Medulla oblongata (tissue), 1 donor: ENCODE results near the gene DNAJA4.

Experiments
- DNase-seq: peaks from one replicate; pipeline ENCODE4 v3.0.0-alpha.2; 2015; ENCODE audit errors: extremely low spot score

DNAJA4 gene

DNA sequence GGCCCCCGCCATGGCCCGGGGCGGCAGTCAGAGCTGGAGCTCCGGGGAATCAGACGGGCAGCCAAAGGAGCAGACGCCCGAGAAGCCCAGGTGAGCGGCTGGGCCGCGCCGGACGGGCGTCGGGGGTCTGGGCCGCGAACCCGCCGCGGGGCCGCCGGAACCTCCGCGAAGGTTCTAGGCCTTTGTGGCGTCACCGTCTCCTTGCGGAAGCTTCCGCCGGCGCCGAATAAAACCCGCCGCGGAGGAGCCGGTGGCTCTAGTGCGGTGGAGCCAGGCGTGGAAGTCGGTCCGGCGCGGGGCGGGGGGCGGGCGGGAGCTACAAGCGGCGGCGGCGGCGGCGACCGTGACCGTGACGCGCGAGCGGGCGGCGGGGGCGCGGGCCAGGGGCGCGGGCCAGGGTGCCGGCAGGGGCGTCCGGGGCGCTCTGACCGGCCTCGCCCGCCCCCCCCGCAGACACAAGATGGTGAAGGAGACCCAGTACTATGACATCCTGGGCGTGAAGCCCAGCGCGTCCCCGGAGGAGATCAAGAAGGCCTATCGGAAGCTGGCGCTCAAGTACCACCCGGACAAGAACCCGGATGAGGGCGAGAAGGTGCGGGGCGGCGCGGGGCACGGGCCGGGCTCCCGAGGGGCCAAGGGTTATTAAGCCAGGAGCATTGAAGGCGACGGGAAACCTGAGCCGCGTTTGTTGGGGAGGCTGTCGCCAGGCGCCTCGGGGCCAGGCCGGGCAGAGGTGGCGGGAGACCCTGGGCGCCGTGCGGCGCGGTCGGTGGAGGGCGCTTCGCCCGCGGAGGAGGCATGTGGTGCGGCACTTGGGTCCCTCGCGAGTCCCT lies at the start of gene DNAJA4:
DNAJA4 (plus strand) TSS at position 259 of the 833 bp plus-strand sequence; CDS start at position 461, 202 bp downstream.
- peak; percentile 56 for DNase-seq

DNA sequence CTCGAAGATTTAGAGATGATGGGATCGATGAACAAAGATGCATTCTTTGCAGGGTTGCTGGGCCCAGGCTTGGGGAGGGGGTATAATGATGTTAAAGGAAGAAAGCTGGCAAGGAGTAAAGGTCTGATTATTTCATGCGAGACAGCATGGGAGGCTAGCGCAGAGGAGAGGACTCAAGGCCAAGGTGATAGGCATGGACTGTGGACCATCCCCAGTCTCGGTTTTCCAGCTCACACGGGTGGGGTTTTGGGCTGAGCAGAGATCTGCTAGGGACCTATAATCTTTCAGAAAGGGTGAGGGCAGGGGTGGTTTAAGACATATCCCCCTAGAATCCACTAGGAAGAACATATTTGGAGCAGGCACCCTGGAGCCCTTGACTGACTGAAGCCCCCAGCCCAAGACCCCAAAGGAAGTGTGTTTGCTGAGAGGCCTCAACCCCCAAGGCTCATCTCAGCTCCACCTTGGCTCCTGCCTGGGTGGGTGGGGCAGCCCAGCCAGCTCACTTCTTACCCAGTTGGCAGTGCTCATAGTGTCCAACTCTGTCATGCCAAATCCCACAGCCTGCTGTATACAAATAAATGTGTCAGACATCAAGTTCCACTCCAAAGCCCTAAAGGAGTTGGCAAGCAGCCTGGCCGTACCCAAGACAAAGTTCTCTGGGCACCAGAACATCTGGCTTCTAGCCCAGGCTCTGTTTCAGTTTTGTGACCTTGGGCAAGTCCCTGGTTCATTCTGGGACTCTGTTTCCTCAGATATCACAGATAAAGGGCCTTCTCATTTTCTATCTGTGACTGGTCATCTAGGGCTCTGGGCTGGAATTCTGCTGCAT lies 47.9 kb upstream of the DNAJA4 start:
- peak; percentile 87 for DNase-seq

DNA sequence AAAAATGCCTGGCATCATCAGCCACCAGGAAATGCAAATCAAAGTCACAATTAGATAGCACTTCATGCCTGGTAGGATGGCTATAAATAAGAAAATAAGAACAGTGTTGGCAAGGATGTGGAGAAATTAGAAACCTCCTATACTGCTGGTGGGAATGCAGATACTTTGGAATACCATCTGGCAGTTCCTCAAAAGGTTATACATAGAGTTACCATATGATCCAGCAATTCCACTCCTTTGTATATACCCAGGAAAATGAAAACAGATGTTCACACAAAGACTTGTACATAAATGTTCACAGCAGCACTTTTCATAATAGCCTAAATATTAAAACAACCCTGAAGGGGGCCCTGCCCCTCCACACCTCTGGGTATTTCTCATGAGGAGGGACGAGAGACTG lies 43.6 kb upstream of the DNAJA4 start:
- no peak for DNase-seq

DNA sequence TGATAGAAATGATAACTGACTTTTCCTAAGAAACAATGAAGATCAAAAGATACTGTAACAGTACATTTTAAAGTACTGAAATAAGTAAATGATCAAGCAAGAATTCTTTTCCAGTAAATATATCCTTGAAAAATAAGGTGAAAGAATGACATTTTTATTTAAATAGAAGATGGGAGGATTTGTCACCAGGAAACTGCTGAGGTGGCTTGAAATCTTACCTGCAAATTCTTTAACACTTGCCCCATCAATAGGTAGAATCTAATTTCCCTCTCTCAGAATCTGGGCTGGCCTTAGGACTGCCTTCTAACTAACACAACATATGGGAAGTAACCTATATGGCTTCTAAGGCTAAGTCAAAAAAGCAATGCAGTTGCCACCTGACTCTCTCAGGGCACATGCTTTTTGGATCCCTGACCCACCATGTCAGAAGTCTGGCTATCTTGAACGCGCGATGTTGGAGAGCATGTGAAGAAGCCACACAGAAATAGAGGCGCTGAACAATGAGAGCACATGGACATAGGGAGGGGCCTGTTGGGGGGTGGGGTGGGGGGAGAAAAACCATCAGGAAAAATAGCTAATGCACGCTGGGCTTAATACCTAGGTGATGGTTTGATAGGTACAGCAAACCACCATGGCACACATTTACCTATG lies 41.5 kb upstream of the DNAJA4 start:
- DNase-seq, result no peak

DNA sequence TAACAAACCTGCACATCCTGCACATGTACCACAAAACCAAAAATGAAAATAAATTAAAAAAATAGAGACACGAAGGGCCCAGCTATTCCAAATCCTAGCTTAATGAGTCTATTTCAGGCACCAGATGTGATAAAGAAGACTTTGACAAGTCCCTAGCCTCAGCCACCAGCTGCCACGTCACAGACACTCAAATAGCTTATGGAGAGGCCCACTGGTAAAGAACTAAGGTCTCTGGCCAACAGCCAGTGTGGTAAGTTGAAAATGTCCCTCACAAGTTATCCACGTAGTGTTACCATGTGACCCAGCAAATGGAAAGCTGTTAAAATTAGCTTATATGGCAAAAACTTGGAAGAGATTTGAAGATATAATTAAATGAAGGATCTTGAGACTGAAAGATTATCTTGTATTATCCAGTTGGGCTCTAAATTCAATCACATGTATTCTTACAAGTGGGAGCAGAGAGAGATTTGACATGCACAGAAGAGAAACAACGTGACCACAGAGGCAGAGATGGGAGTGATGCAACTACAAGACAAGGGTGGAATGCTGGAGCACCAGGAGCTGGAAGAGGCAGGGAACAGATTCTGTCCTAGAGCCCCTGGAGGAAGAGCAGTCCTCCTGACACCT lies 40.9 kb upstream of the DNAJA4 start:
- DNase-seq, result no peak

DNA sequence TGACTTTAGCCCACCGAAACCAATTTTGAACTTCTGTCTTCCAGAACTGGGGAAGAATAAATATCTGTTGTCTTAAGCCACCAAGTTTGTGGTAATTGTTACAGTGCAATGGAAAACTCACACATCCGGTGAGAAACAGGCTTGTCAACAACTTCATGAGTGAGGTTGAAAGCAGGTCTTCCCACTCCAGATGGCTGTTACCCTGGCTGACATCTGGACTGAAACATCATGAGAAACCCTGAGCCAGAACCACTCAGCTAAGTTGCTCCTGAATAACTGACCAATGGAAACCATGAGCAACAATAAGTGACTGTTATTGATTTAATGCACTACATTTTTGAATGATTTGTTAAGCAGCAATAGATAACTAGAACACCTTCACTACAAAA lies 40.3 kb upstream of the DNAJA4 start:
- DNase-seq, result no peak

DNA sequence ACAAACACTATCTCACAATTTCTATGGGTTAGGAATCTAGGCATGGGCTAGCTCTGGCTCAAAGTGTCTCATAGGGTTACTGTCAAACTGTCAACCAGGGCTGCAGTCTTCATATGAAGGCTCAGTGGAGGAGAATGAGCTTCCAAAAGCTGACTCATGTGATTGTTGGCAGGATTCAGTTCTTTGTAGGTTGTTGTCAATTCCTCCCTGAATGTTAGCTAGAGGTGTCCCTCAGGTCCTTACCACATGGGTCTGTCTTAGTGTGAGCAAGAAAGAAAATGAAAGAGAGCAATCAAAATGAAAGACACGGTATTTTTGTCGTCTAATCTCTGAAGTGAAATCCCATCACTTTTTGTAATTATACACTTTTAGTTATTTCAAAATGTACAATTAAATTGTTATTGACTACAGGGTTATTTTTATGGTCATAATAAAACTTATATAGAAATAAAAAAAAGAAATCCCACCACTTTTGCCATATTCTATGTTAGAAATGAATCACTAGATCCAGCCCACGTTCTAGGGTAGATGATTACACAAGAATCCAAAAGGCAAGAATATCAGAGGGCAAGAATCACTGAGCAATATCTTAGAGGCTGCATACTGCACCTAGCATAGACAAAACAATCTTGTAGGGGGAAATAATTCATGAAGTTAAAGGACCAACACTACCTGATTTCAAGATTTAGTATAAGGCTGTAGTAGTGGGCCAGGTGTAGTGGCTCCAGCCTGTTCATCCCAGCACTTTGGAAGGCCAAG lies 38.4 kb upstream of the DNAJA4 start:
- DNase-seq, result no peak

DNA sequence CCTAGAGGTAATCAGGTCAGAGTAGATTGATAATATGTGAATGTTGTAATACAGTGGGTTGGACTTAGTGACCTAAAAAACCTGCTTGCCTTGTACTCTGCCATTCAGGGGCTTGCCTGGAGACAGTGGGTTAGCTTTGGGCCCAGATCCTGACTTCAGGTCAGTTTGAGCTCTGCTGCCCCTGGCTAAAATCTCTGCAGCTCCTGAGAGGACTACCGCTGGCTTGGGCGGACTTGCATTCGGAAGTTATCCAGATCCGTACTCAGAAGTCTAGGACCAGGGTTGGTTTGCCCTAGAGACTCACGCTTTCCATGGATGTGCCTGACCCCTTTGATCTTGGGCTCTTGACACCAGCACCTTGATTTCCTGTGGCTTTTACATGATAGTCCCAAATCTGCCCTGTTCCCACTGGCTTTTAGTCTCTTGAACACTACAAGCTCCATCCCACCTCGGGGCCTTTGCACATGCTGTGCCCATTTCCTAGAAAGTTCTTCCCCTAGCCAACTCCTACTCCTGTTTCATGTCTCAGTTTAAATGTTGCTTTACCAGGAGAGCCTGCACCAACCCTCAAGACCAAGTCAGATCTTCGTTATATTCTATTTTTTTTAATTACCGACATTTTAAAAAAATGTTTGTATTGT lies 35.9 kb upstream of the DNAJA4 start:
- DNase-seq, result no peak

DNA sequence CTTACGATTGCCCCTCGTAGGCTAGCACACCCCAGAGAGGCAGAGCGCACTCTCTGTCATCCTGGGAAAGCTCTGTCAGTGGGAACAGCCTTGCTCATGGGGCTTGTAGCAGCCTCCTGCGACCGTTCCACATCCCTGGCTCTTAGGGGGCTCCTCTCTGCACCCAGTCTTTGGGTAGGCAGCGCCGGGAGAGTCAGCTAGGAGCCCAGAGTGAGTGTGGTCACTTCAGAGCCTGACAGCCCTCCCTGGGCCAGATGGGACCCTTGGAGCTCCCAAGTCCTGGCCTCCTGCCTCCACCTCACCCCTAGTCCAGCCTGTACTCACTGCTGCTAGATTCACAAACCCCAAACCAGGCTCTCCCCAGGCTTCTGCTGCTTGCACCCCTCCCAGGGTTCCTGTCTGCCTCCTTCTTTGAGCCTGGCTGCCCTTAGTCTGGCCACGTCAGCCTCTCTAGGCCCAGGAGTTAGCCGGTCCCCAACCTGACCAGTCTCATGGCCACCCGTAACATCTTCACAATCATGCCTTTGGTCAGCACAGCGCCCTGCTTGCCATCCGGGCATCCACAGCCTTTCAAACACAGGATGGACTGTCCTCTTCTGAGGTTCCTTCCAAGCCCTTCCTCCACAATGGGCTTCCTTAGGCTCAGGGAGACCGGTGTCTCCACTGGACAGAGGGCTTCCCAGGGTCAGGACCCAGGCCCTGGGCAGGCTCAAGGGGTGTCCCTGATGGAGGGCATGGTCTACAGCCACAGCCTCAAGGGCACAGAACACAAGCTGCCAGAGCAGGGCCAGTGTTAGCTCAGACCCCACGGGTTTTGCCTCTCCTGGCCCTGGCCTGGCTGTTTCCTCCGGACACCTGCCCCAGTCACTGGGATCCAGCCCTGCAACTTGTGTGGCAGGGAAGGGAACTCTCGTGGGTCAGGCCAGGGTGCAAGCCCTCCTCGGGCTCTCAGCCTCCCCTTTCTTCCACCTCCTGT lies 34.6 kb upstream of the DNAJA4 start:
- no peak for DNase-seq

DNA sequence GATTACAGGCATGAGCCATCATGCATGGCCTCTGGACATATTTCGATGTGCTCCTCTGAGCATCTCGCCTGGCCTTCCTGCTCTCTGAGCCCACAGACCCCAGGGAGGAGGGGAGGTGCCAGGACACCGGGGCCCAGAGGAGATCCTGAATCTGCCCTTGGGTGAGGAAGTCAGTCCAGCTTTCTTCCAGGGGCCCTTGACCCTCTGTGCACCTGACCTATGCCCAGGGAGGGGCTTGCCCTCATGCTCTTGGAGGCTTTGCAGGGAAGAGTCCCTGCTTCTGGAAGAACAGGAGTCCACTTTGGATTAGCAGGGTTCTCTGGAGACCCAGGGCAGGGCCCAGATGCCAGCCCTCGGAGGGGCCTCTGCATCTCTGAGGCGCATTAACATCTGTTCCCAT lies 31.4 kb upstream of the DNAJA4 start:
- no peak for DNase-seq

DNA sequence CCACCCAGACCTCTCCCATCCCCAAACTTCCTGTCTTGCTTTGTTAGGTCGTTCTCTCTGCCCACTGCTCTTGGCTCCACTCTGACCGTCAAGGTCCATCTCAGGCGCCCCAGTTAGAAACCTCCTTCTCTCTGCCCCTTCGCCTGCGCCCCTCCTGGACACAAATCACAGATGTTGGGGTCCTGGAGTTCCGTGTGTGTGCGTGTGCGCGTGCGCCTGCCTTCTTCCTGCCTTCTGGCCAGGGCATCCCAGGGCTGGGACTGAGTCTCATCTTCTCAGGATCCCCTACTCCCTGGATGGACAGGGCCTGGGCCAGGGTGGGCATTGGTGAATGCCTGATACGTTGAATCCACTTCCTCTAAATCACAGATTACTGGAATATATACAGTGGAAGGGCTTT lies 30.9 kb upstream of the DNAJA4 start:
- DNase-seq, result no peak

DNA sequence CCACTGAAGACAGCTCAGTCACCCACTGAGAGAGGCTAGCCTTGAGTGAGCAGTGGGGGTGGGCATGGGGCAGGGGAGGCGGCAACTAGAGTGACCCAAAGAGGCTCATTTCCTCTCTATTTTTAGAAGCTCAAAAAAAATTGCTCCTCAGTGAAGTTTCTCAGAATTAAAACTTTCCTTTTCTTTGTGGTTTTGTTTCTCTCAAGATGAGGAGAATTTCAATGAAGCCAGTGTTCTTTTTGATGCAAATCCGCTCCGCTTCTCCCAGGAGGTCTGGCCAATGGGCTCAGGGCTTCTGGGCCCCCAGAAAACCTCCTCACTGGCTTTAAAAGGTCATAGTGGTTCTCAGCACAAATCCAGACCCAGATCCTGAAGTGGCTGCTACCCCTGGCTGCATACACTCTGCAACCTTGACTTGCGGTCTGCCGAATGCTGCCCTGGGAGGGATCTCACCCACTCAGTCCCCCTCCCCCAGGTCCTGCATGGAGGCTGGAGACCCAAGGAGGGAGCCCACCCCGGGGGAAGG lies 29.8 kb upstream of the DNAJA4 start, which contains the start of gene ACSBG1:
ACSBG1 (minus strand) TSS at position 51 of the 526 bp plus-strand sequence. CDS start 64 bp downstream, outside the sequence.
- peak; percentile 66 for DNase-seq

DNA sequence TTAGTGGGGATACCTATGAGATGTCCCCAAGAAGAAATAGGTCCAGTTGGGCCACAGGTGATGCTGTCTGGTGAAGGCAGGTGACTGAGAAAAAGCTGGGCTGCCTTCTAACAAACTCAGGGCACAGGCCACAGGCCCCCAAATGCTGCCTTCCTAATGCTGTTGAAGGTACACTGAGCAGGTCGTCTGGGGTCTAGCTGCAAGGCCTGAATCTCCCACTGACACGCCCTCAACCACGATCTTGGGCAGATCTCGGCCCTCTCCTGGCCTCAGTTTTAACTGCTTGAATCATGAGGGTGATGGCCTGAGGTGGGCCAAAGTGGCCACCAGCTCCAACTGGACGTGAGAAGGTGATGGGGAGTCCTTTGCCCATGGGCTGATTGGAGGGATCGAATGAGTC lies 27.9 kb upstream of the DNAJA4 start:
- no peak for DNase-seq

DNA sequence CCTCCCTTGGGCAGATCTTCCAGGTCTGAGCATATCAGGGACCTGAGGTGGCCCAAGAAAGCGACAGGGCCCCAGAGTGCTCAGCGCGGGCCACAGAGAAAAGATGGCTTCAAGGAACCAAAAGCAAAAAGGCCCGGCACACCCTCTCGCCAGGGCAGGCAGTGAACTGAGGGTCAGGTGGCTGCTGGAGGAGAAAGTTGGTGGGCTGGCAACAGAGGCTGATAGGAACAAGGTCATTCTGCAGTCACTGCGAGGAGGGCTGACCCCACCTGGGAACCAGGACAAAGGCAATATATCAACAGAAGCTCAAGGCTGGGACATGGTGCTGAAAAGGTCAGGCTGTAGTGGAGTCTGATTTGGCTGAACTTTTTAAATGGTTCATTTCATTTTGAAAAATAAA lies 27.2 kb upstream of the DNAJA4 start:
- DNase-seq, result no peak

DNA sequence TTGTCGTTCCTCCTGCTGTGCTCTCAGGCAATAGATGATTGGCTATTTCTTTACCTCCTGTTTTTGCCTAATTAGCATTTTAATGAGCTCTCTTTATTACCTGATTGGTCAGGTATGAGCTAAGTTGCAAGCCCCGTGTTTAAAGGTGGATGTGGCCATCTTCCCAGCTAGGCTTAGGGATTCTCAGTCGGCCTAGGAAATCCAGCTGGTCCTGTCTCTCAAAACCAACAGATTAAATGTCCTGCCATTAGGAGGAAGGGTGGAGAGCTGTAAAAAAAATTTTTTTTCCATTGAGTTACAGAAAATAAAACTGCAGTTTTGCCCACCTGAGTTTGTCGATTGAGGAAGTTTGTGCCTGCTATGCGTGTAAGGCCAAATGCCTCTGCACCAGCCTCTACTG lies 24.6 kb upstream of the DNAJA4 start:
- no peak for DNase-seq

DNA sequence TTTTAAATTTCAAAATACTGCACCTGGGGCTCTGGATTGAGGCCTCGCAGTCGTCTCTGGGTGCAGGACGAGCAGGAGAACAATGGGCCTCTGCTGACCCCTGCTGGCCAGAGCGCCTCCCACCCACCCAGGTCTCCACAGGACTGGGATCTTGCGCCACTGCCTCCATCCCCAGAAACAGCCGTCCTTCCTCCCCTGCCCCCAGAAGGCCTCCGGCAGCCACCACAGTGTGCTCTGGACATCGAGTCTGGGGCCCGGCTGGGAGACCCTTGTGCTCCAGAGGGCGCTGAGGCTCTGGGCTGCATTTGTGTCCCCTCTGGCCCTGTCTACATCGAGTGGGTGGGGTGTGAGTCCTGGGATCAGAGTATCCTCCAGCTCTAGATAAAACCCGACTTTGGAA lies 23.3 kb upstream of the DNAJA4 start:
- DNase-seq, result peak; percentile 90

DNA sequence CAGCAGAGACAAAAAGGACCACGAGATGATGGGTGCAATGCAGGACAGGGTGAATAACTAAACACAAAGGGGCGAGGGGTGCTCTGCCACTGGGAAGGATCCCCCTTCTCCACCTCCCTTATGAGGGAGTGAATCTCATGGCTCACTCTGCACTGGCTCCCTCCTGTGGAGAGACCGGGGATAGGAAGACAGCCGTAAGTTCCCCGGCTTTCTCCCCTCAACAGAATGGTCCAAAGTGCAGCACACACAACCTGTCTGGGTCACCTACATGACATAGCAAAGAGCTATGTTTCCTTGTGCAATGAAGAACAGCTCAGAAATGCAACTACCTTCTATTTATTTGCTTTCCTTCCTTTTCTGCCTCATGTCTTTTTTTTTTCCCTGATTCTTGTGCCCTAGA lies 22.2 kb upstream of the DNAJA4 start:
- no peak for DNase-seq

DNA sequence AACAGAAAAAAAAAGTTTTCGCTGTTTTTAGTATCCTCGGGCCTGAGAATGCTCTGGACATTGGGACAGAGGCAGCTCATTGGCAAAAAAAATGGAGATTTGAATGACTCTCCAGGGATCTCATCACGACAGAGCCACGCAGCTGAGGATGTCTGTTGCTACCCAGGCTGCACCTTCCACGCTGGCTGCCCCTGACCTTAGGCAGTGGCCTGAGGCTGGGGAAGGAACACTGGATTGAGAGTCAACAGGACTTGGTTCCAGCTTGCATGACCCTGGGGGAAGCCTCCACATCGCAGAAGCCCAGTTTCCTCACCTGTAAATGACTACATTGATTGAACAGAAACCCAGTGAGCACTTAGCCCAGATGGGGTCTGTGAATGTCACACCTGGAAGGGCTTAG lies 21.3 kb upstream of the DNAJA4 start:
- no peak for DNase-seq

DNA sequence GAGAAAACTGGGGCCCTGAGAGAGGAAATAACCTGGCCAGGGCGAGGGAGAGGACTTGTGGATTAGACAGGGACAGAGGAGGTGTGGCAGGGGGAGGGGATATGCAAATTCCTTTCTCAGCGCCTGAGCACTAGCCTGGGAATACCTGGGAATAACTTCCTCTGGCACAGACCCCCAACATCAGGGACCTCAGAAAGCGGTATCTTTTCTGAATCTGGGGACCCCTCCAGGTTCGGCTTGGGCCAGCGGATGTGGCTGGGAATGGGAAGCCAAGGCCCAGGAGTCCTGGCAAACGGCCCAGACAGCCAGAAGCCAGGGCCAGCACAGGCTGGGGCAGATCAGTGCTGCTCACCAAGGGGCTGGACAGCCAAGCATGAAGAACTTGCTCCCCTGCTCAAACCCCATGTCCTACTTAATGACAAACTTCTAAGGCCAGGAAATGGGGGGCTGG lies 20.8 kb upstream of the DNAJA4 start:
- DNase-seq, result peak; percentile 78
